Neural progenitor cell (in vitro differentiated cells): Measurements from ENCODE around the gene SEPTIN11.

Experiments
- EZH2 ChIP-seq: fragments of 200-600 bp; sonication (generic); IDR thresholded peaks from 2 replicates; pipeline ENCODE4 v1.6.1; 2017; ENCODE audit warnings: antibody characterized with exemption, mild to moderate bottlenecking, moderate library complexity
- TF ChIP-seq, protein P1 (sequence below): fragments of 200-600 bp; sonication (generic); IDR thresholded peaks from 2 replicates; pipeline ENCODE4 v1.5.1; 2017; ENCODE audit warnings: antibody characterized with exemption, mild to moderate bottlenecking

DNA sequence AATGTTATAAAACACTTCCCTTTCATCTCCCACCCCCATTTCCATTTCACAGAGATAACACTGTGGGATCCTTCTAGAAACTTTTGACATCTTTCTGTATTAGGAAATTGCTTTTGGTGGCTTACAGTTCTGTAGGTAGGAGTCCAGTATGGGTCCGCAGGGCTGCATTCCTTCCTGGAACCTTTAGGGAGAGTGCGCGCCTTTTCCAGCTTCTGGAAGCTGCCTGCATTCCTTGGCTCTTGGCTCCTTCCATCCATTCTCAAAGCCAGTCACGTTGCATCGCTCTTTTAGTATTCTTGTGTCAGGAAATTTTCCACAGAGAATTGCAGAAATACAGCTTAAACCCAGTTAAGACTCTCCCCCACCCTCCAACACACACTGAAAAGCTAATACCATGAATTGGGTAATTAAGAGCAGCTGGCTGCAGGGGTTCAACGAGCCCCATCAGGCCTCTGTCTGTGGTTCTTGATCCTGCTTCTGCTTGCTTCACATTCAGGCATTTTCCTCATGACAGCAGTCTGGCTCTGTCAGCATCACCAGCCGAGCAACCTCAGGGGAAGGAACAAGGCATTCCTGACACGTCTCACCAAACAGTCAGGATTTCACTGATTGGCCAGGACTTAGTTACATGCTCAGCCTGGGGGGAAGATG lies 48.8 kb downstream of the SEPTIN11 start:
- TF ChIP-seq, protein P1, sequence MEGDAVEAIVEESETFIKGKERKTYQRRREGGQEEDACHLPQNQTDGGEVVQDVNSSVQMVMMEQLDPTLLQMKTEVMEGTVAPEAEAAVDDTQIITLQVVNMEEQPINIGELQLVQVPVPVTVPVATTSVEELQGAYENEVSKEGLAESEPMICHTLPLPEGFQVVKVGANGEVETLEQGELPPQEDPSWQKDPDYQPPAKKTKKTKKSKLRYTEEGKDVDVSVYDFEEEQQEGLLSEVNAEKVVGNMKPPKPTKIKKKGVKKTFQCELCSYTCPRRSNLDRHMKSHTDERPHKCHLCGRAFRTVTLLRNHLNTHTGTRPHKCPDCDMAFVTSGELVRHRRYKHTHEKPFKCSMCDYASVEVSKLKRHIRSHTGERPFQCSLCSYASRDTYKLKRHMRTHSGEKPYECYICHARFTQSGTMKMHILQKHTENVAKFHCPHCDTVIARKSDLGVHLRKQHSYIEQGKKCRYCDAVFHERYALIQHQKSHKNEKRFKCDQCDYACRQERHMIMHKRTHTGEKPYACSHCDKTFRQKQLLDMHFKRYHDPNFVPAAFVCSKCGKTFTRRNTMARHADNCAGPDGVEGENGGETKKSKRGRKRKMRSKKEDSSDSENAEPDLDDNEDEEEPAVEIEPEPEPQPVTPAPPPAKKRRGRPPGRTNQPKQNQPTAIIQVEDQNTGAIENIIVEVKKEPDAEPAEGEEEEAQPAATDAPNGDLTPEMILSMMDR = no peak
- TF ChIP-seq EZH2 = no peak
